VCaP (cell line): Measurements from ENCODE around the gene RAP1GDS1.

Experiments
- H3K27ac ChIP-seq: fragments of 450-650 bp; 2 replicates; pipeline ENCODE4 v1.5.1; 2017
- TF ChIP-seq, protein P1 (sequence below): fragments of 450-650 bp; conservative IDR thresholded peaks from 2 replicates; pipeline ENCODE4 v1.5.1; 2017; ENCODE audit warnings: mild to moderate bottlenecking, moderate library complexity

Gene RAP1GDS1

DNA sequence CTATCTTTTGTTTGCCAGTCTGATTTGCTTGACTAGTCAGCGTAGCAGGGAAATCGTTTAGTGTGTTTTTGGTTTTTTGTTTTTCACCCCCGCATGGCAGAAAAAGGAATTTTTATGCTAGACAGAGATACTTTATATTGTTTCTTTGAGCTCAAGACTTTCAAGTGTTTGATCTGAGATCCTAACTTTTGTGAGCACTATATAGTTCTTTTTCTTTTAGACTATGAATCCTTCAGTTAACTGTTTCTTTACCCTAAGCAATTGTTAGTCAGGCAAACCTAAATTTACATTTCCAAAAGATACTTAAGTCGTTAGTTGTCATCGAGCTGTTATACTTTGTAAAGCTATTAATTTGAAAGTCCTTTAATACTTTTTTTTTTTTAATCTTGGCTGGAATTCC lies 73.3 kb downstream of the RAP1GDS1 start:
- TF ChIP-seq, protein P1, sequence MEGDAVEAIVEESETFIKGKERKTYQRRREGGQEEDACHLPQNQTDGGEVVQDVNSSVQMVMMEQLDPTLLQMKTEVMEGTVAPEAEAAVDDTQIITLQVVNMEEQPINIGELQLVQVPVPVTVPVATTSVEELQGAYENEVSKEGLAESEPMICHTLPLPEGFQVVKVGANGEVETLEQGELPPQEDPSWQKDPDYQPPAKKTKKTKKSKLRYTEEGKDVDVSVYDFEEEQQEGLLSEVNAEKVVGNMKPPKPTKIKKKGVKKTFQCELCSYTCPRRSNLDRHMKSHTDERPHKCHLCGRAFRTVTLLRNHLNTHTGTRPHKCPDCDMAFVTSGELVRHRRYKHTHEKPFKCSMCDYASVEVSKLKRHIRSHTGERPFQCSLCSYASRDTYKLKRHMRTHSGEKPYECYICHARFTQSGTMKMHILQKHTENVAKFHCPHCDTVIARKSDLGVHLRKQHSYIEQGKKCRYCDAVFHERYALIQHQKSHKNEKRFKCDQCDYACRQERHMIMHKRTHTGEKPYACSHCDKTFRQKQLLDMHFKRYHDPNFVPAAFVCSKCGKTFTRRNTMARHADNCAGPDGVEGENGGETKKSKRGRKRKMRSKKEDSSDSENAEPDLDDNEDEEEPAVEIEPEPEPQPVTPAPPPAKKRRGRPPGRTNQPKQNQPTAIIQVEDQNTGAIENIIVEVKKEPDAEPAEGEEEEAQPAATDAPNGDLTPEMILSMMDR = no peak
- no peak overlapping the region for H3K27ac ChIP-seq

DNA sequence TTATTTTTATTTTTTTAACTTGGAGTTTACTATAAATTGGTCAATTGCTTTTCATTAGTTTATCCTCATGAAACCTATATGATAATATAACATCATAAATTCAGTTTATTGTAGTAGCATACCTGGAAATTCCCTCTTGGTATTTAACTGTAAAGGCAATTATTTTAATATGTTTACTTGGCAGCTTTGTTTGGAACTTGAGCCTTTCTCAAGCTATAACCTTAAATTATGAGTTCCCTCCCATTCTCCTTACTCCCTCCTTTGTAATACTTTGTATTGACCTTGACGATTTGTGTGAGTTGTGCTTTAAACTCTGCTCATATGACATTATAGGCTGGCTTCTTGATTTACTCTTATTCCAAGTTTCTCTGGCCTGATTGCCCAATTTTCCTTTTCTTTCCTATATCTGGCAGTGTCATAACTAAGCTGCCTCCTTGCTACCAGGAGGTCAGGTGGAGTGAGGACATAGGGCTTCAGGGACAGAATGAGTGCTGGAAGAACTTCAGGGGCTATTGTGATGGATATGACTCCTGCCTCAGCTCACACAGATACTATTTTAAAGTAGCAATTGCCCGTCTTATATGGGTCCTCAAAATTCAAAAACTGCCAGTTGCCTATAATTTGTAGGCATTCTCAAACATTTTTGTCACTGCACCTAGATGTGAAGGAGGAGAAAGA lies 77.7 kb downstream of the RAP1GDS1 start:
- H3K27ac ChIP-seq = no peak overlapping the region
- TF ChIP-seq, protein P1 = no peak

DNA sequence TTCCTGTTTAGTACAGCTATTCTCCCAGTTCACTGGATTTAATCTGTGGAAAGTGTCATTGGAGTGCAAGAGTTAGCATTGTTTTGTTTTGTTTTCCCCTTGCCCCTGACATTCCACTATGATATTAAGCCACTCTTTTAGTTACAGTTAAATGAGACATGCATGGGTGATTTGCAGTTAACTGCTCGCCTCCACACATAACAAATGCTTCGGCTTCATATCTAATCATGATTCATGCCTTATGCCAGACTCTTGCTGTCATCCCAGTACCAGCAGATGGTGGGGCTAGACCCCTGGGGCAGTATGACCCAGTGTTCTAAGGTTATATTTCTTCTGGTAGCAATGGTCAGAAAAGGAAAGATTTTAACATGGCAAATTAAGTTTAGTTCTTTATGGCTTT lies 80.1 kb downstream of the RAP1GDS1 start:
- no peak overlapping the region for H3K27ac ChIP-seq
- TF ChIP-seq, protein P1 = no peak

DNA sequence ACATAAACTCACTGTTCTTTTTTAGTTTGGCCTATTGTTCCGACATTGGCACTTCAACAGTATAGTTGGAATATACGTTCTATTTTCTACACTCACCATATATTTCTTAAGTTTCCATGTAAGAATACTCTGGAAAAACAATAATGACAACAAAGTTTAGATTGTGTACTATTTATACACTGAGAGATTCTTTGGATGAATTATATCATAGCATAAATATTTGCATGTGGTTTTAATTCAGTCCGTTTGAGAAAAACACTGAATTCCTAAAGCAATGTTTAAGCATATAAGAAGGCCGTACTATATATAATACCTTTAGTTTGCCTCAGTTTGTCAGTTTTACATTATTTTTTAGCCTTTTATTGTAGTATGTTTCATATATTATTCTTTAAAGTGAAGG lies 82.4 kb downstream of the RAP1GDS1 start:
- H3K27ac ChIP-seq = no peak overlapping the region

DNA sequence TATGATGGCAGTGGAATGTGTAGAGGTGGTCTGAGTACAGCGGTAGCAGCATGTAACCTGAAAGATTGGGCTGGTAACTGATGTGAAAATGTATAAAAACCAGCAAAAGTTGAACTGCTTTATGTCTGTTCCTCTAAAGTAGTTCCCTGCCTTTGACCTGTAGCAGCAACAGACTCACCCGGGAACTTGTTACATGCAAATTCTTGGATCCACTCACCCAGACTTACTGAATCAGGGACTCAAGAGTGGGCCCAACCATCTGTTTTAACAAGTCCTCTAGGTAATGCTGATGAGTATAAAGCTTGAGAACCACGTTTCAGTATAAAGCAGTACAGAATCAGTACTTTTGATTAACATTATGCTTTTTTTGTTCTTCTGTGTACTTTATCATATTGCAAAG lies 84.7 kb downstream of the RAP1GDS1 start:
- no peak overlapping the region for H3K27ac ChIP-seq
- TF ChIP-seq, protein P1 = no peak

More for the DNA sequence above, 82.4 kb downstream of the RAP1GDS1 start:
- TF ChIP-seq, protein P1 = no peak

DNA sequence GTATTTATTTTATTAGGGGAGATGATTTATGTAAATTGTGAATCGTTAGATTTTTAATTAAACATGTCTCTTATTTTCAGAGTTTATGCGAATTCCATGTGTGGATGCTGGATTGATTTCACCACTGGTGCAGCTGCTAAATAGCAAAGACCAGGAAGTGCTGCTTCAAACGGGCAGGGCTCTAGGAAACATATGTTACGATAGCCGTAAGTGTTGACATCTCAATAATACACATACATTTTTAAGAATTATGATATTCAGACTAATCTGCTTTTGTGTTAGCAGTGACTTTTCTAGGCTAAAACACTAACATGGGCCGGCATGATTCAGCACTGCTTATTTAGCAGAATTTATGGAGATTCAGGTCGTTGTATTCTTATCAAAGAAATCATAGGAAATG lies 91.2 kb downstream of the RAP1GDS1 start:
- TF ChIP-seq, protein P1 = no peak
- no peak overlapping the region for H3K27ac ChIP-seq

DNA sequence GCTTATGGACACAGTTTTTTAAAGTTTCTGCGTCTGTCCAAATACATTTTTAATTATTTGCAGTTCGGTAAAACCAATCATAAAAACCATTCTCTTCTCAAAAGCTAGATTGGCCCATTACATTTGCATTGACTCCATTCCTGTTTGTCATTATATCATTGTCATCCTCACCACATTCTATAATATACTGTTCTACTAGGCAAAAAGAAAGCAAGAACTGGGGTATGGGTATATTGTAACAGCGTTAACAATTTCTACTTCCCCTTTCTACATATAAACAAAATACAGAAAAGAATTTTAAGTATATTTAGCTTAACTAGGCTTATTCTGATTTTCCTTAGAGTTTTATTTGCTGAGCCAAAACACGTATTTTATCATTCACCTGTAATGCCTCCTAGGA lies 91.8 kb downstream of the RAP1GDS1 start:
- TF ChIP-seq, protein P1 = no peak

More for the DNA sequence above, 91.8 kb downstream of the RAP1GDS1 start:
- no peak overlapping the region for H3K27ac ChIP-seq
